ENCODE results near the gene GXYLT1. TPM values are rescaled to one million over a fixed set of nuclear protein-coding genes. Genes with fewer than 3 reads are reported as not detected.
"Not testable (repeated sequence)": the region's sequence is repeated elsewhere in the genome, so short reads cannot be mapped to it uniquely, and the experiment has no call there.

Gene GXYLT1
- polyA plus RNA-seq, 4 donors = 27.7 to 40.2 (median 35.4) TPM

DNA sequence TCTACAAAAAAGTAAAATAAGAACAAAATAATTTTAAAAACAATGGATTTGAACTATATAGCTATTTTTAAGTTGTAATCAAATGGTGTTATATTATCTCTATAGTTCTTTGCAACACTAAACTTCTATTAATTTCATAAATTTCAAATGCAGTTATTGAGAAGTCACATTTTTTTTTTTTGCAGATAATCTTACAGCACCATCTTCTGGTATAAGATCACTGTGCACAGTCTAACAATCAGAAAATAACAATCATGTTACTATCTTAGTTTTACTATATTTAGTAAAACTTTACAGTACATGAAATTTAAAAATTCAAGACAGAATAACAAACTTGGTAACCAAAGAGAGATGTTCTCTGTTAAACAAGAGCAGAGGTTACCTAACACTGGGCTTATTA, 40.6 kb downstream of the GXYLT1 start:
- no peak for DNase-seq (ENCODE audit: low read depth in 4 of 4, low spot score in 3 of 4)

DNA sequence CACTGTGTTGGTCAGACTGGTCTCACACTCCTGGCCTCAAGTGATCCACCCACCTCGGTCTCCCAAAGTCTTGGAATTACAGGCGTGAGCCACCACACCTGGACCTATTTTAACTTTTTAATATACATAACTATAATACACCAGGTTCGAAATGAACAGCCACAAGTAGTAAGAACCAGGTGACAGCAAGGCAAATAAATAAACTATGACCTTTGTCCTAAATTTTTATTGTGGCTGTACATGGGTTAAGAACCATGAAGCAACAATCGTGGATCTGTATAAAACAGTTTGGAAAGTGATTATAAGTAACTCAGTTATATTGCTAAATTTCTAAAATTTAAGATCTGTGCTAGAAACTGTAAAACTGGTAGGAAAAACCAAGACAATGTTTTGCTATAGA, 41.5 kb downstream of the GXYLT1 start:
- DNase-seq (ENCODE audit: low read depth in 4 of 4, low spot score in 3 of 4) = no peak

DNA sequence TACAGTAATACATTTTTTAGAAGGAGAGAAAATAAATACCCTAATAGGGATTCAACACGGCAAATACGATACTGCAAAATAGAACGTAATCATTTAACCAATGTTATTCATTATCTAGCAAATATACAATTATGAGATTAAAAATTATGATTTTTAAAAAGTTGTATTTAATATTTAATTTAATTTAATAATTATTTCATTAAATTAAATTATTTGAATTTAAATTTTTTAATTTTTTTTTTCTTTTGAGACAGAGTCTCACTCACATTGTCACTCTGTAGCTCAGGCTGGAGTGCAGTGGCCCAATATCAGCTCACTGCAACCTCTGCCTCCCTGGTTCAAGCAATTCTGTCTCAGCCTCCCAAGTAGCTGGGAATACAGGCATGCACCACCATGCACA, 42.0 kb downstream of the GXYLT1 start:
- DNase-seq (ENCODE audit: low read depth in 4 of 4, low spot score in 3 of 4) = no peak

DNA sequence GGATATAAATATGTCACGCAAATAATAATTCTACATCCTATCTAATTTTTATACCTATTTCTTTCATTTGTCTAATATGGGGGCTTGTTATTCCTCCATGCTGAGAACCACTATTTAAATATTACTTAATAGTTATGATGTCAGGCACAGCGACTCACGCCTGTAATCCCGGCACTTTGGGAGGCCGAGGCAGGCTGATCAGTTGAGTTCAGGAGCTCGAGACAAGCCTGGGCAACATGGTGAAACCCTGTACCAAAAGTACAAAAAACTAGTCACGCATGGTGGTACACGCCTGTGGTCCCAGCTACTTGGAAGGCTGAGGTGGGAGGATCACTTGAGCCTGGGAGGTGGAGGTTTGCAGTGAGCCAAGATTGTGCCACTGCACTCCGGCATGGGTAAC, 45.2 kb downstream of the GXYLT1 start:
- DNase-seq (ENCODE audit: low read depth in 4 of 4, low spot score in 3 of 4) = no peak

DNA sequence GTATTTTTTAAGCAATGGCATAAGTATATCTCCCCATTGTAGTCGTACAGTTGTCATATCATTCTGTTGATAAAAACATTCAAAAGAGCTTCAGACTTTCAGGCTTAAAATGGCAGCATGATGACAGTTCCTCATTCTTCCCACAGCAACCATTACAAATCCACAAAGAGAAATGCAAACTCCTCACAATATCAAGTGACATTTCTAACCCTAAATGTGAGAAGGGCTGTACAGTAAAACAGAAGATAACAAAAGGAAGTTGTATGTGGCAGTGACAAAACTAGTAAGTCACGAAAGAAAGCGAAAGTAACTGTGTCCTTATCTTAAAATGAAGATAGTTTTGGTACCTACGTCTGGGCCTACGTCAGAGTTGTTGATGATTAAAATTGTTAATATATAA, 46.7 kb downstream of the GXYLT1 start:
- no peak for DNase-seq (ENCODE audit: low read depth in 4 of 4, low spot score in 3 of 4)

DNA sequence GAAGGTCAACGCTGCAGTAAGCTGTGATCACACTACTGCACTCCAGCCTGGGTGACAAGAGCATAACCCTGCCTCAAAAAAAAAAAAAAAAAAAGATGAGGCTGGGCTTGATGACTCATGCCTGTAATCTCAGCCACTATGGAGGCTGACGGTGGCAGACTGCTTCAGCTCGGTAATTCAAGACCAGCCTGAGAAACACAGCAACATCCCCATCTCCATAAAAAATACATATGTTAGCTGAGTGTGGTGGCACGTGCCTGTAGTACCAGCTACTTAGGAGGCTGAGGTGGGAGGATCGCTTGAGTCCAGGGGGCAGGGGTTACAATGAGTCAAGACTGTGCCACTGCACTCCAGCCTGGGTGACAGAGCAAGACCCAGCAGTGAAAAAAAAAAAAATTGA, 50.4 kb downstream of the GXYLT1 start:
- no peak for DNase-seq (ENCODE audit: low read depth in 4 of 4, low spot score in 3 of 4)

DNA sequence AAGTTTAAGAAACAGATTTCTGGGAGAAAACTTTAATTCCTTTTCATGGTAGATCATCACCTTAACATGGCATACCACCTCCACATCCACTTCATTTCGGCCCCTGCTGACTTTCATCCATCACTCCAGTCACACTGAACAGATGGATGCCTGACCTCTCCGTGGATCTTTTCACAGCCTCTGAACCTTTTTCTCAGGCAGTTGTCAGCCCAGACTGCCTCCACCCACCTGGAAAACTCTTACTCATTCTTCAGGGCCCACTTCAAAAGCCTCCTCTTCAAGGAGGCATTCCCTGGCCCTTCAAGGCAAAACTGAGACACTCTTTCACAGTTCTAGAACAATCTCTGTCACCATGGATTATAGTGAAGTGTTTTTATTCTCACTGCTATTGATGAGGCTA, 52.9 kb downstream of the GXYLT1 start:
- DNase-seq (ENCODE audit: low read depth in 4 of 4, low spot score in 3 of 4) = no peak

DNA sequence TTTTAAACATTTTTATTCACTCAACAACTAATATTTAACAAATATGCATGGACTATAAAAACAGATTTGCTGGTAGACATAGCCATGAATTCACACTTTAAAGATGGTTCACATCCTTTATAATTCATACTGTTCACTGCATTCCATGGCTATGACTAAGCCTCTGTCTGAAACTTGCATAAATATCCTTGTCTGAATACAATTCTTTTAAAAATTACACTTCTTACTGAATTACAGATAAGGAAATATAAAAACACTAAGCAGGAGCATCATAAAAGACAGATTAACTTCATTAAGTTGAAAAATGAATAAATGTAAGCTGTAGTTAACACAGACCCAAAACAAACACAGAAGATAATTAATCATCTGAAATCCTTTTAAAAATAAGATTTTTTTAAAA, 53.8 kb downstream of the GXYLT1 start:
- DNase-seq (ENCODE audit: low read depth in 4 of 4, low spot score in 3 of 4) = no peak

DNA sequence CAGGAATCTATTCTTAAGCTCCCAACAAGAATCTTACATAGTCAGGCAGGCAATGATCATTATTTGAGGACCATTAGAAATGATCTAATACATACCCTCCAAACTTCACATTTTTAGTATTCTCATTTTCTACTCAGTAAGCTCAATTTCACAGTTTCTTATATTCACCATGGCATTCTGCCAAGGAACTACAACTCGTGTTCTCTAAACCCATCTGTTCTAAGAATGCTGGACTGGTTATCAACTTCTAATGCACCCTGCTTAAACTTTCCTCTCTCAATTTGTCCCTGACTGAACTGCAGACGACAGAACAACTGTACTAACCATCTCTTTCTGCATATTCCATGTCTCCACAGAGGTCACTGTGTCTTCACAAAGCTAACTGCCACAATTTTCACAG, 58.6 kb downstream of the GXYLT1 start:
- no peak for DNase-seq (ENCODE audit: low read depth in 4 of 4, low spot score in 3 of 4)

DNA sequence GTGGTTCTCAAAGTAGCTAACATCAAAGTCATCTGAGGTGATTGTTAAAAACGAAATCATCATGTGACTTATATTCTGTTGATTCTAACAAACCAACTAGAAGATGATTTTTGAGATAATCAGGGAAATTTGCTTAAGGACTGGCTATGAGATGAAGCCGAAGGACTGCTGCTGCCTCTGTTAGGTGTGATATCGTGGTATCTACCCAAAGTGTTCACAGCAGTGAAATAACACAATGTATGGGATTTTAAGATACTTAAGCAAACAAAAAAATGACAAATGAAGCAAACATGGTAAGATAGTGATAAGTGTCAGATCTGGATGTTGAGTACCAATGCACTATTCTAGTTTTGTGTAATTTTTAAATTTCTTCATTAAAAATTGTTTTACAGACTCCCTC, 59.1 kb downstream of the GXYLT1 start:
- no peak for DNase-seq (ENCODE audit: low read depth in 4 of 4, low spot score in 3 of 4)

DNA sequence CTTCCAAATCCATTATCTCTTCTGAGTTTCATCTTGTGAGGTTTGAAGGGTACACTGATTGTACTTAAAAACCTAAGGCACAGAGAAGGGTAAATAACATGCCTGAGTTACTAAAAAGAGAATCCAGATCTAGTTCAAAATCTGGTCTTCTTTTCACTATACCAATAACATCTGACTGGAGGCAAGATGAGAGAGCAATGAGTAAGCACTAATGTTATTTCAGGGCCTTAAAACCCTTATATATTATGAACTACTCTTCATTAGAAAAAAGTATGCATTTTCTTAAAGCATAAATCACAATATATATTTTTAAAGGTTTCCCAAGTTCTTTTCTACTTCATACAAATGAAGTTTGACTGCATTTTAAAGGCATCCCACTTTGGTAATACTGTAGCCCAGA, 60.2 kb downstream of the GXYLT1 start:
- DNase-seq (ENCODE audit: low read depth in 4 of 4, low spot score in 3 of 4) = no peak

DNA sequence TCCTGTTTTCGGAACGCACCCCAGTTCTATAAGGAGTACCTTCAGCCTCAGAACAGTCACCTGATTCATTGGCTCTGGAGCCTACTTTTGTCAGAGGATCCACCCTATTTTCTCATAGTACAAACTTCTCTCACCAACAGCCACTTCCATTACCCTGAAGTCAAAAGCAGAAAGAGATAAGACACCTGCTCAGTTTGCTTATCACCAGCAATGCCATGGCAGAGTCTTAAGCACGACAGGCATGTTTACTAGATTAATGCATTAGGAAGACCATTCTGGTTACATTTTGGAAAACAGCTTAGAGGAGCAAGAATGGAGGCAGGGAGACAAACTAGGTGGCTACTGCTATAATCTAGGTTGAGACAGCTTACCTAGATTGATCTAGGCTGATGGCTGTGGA, 67.7 kb downstream of the GXYLT1 start:
- DNase-seq (ENCODE audit: low read depth in 4 of 4, low spot score in 3 of 4) = no peak

DNA sequence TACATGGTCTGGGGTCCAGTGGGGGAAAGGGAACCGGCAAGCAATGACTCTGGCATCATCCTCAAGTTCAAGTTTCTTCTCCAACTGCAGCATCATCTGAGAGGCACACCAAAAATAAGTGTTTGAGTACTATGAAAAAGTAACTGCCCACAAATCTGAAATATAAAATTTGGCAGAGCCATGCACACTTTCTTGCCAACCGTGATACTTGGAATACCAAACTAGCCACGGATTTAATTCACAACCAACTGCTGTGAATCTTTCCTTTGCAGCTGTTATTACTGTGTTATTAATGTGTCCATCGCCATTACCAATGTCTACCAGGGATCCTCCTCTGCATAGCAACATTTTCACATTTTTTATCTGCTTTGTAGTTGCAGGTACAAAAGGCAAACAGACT, 74.6 kb downstream of the GXYLT1 start:
- no peak for DNase-seq (ENCODE audit: low read depth in 4 of 4, low spot score in 3 of 4)

DNA sequence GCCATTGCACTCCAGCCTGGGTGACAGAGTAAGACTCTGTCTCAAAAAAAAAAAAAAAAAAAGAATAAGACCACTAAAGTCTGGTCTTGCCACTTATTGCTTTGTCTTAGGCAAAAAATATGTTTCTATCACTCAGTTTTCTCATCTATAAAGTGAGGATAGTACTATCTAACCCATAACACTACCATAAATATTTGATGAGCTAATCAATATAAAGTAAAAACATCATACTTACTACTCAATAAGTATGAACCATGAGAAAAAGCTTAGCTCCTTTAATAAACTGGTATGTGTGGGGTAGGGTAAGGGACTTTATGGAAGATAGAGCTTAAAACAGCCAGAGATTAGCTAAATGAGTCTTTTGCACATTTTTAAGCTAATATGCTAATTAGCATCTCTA, 85.5 kb downstream of the GXYLT1 start:
- no peak for DNase-seq (ENCODE audit: low read depth in 4 of 4, low spot score in 3 of 4)

DNA sequence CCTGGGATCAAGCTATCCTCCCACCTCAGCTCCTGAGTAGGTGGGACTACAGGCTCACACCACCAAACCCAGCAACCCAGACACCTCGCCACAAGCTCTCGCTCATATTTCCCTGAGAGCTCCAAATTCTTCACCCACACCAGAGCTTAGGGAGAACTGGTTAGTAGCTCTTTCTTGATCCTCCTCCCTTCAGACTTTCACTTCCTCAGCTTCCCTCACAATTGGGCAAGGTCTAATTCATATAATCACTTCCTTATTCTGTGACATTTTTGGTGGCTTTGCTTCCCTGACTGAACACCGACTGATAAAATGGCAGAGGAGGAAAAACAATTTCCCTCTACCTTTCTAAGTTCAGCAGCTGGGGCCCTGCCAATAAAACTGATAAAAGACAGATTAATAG, 88.5 kb downstream of the GXYLT1 start:
- DNase-seq (ENCODE audit: low read depth in 4 of 4, low spot score in 3 of 4) = no peak

DNA sequence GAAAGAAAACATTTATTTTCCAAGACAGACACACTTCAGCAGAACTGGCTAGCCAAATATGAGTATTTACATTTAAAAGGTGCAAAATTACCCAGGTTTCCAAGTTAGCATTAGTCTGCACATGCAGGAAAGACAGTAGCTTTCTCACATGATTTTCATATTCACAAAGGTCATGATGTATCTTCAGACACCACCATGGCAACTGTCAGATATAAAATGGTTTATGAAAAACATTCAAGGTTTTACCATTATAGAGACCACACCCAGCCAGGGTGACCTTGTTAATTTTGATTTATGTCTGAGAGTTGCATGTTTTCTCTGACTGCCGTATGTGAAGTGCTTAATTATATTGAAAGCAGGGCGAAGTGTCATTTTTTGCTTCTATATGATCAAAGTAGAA, 91.2 kb downstream of the GXYLT1 start:
- DNase-seq (ENCODE audit: low read depth in 4 of 4, low spot score in 3 of 4) = no peak

DNA sequence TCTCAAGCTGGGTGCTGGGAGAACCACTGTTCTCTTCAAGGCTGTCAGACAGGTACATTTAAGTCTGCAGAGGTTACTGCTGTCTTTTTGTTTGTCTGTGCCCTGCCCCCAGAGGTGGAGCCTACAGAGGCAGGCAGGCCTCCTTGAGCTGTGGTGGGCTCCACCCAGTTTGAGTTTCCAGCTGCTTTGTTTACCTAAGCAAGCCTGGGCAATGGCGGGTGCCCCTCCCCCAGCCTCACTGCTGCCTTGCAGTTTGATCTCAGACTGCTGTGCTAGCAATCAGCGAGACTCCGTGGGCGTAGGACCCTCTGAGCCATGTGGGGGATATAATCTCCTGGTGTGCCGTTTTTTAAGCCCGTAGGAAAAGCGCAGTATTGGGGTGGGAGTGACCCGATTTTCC, 95.7 kb downstream of the GXYLT1 start:
- DNase-seq (ENCODE audit: low read depth in 4 of 4, low spot score in 3 of 4) = not testable (repeated sequence)

DNA sequence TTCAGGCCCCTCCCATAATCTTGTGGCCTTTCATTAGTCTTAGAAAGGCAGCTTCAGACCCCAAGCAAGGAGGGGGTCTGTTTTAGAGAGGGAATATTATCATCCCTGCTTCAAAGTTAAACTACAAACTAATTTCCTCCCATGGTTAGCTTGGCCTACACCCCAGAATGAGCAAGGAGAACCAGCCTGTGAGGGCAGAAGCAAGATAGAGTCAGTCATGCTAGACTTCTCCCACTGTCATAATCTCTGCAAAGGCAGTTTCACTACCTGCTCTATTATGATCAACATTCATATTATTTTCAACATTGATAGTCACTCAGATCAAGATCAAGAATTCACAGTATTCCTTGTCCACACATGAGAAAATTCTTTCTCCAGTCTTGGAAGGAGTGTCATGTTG, 105.1 kb downstream of the GXYLT1 start:
- DNase-seq (ENCODE audit: low read depth in 4 of 4, low spot score in 3 of 4) = no peak

DNA sequence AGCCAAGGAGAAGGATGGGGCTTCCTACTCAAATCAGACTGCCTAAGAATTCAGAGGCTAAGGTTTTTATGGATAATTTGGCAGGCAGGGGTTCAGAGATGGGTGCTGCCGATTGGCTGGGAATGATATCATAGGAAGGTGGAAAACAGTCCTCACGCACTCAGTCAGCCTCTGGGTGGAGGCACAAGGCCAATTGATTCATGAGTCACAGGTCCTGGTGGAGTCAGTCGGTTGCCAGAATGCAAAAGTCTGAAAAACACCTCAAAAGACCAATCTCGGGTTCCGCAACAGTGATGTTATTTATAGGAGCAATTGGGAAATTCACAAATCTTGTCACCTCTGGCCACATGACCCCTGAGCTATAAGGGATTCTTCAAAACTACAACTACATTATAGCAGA, 105.5 kb downstream of the GXYLT1 start:
- DNase-seq (ENCODE audit: low read depth in 4 of 4, low spot score in 3 of 4) = no peak

DNA sequence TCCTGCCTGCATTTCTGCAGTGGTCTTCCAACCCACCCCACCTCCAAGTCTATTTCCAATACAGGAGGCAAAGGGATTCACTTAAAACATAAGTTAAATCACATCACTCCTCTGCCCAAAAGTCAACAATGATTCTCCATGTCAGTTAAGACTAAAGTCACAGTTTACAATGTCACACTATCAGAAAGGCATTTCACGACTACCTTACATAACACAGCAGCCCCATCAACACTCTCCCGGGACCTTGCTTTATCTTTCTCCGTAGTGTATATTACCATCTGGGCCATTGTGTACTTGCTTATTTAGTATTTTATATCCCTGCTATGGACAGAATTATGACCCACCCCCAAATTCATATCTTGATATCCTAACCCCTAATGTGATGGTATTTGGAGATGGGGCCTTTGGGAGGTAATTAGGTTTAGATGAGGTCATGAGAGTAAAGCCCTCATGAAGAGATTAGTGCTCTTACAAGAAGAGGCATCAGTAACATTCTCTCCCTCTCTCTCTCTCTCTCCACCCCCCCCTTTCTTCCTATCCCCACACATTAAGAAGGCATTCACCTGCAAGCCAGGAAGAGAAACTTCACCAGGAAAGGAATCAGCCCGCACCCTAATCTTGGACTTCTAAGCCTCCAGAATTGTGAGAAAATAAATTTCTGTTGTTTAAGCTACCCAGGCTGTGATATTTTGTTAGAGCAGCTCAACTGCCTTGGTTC, 112.7 kb downstream of the GXYLT1 start:
- no peak for DNase-seq (ENCODE audit: low read depth in 4 of 4, low spot score in 3 of 4)
